Fibroblast of the aortic adventitia (primary cell): ENCODE measurements around the gene POLA2. TPM values are rescaled to one million over a fixed set of nuclear protein-coding genes. Genes with fewer than 3 reads are reported as not detected.

Source experiments
- DNase-seq: peaks from one replicate; pipeline ENCODE4 v3.0.0-alpha.2; 2010; ENCODE audit warnings: low read depth
- H3K4me3 ChIP-seq: 2 replicates; pipeline ENCODE4 v1.5.1; 2011; ENCODE audit warnings: low read depth, mild to moderate bottlenecking, control low read depth, low read length, moderate library complexity
- CTCF ChIP-seq: IDR thresholded peaks from 2 replicates; pipeline ENCODE4 v1.5.1; 2011; ENCODE audit warnings: mild to moderate bottlenecking, low read length, control low read depth, inconsistent platforms; ENCODE audit not compliant: insufficient read depth
- total RNA-seq: library from RNA; depleted of rRNA; stranded (reverse); fragments of >200 nt; gene quantifications from 2 replicates; pipeline ENCODE4 v1.2.3, GENCODE V29; 2012; ENCODE audit warnings: low replicate concordance

POLA2 gene
- total RNA-seq, 1 donor, result 32.4 TPM

GRCh38 chr11:65295001-65295400, 33.2 kb downstream of the POLA2 start:
- DNase-seq, result no peak
- H3K4me3 ChIP-seq, result no peak overlapping the region
- no peak for TF ChIP-seq CTCF

GRCh38 chr11:65295571-65296341, 34.0 kb downstream of the POLA2 start:
- no peak for TF ChIP-seq CTCF

GRCh38 chr11:65297026-65297672, 35.4 kb downstream of the POLA2 start:
- DNase-seq, result no peak
- TF ChIP-seq CTCF, result no peak
- H3K4me3 ChIP-seq, result no peak overlapping the region

More at GRCh38 chr11:65295571-65296341, 34.0 kb downstream of the POLA2 start:
- no peak for DNase-seq
- no peak overlapping the region for H3K4me3 ChIP-seq

GRCh38 chr11:65298131-65298535, 36.4 kb downstream of the POLA2 start:
- no peak overlapping the region for H3K4me3 ChIP-seq
- no peak for TF ChIP-seq CTCF
- peak; percentile 78 for DNase-seq

GRCh38 chr11:65298655-65299179, 37.0 kb downstream of the POLA2 start:
- no peak overlapping the region for H3K4me3 ChIP-seq
- DNase-seq, result peak; percentile 81
- no peak for TF ChIP-seq CTCF

GRCh38 chr11:65300621-65301275, 39.0 kb downstream of the POLA2 start:
- no peak for TF ChIP-seq CTCF
- H3K4me3 ChIP-seq, result no peak overlapping the region
- DNase-seq, result no peak
